DMS 273 treated with DMSO at 0.1 percent for 48 hours (cell line): ENCODE data around the gene HDAC5.
"Not testable (repeated sequence)": the region's sequence is repeated elsewhere in the genome, so short reads cannot be mapped to it uniquely, and the experiment has no call there.

Source experiments
- DNase-seq: peaks from one replicate; lab custom pipeline; 2025; lab: John Stamatoyannopoulos, UW

The HDAC5 gene

DNA sequence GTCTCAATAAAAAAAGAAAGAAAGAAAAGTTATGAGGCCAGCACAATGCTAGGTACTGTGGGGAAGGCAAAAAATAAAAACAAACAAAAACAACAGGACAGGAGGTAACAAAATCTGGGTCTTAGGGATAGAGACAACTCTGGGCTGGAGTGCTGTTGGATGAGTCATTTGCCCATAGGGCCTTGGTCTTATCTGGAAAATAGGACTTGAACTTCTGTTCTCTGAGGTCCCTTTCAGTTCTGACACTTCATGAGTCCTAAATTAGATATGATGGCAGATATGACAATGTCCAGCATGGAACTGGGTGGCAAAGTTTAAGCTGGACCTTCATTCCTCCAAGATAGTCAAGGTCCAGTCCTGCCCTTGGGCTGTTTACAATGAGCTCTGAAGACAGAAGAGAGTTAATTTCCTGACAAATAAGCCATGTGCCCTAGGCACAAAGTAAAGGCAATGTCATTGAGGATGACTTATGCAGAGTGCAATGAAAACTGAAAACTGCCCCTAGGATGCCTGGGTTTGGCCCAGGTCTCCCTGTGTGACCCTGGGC is 8.9 kb upstream of the HDAC5 start:
- no peak for DNase-seq

DNA sequence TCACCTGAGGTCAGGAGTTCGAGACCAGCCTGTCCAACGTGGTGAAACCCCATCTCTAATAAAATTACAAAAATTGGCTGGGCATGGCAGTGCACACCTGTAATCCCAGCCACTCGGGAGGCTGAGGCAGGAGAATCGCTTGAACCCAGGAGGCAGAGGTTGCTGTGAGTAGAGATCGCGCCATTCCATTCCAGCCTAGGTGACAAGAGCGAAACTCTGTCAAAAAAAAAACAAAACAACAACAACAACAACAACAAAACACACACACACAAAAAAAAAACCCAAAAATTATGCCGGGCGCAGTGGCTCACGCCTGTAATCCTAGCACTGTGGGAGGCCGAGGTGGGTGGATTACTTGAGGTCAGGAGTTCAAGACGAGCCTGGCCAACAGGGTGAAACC is 7.9 kb upstream of the HDAC5 start:
- DNase-seq = not testable (repeated sequence)

DNA sequence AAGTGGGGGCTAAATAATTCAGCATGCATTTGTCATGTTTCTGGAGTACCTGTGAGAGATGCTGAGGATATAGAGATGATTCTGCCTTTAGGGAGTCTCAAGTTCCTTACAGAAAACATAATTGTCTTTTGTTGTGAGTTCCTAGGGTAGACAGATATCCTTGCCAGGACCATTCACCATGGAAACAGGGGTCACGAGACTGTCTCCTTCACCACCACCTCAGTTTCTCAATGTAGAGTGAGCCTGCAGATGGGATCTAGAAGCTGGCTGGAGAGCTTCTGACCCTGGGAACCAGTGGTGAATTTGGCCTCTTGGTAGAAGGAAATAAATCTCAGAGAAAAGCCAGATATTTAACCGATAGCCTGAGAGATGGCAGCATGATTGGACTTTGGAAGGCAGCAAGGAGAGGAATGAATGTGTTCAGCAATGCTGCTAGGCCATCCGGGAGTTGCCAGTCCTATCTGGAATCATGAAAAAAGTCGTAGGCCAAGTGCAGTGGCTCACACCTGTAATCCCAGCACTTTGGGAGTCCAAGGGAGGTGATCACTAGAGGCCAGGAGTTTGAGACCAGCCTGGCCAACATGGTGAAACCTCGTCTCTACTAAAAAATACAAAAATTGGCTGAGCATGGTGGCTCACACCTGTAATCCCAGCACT is 7.4 kb upstream of the HDAC5 start:
- DNase-seq = no peak

DNA sequence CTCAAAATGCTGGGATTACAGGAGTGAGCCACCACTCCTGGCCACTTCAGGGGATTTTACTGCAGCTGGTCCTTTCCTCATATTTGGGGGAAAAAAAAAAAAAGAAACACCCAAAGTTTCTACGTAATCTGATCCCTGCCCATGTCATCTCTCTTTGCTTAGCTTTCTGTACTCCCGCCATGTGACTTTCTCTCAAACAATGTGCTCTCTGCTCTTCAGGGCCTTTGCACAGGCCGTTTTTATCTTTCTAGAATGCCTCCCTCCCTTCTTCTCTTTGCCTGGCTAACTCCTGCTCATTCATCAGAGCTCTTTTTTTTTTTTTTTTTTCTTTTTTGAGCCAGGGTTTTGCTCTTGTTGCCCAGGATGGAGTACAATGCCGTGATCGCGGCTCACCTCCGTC is 4.9 kb upstream of the HDAC5 start:
- no peak for DNase-seq

DNA sequence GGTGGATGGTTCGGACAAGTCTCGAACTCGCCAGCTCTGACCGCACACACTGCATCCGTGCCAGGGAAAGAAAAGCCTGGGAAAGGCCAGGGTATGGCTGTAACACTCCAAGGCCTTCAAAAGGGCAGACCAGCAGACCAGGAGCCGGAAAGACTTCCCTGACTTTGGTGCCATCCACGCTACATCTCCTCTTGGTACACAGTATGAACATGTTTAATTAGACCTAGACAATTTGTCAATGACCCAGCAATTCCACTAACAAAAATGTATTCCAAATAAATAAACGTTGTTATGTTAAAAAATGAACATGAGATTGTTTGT is 637 bp upstream of the HDAC5 start:
- DNase-seq = no peak

DNA sequence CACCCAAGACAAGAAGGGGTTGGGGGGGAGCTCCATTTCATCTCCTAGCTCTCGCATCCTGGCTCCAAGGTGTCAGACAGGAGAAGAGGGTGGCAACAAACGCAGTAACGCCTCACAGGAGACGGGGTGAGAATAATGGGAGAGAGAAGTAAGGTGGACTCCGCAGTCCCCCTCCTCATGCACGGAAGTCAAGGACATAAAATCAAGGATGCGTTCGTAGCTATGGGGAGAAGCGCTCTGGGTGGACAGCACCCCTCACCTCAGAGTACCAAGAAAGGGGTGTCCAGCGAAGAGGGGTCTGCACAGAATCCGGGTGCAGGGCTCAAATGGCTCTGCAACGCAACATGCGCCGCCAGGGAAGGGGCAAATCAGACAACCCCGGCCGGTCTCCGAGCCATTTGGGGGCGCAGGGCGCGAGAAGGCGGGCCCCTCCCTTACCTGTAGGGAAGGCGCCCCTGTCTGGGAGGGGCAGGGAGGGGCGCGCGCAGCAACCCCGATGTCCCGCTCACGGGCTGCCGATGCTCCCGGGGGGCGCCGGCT is 555 bp downstream of the HDAC5 start:
- DNase-seq = no peak

DNA sequence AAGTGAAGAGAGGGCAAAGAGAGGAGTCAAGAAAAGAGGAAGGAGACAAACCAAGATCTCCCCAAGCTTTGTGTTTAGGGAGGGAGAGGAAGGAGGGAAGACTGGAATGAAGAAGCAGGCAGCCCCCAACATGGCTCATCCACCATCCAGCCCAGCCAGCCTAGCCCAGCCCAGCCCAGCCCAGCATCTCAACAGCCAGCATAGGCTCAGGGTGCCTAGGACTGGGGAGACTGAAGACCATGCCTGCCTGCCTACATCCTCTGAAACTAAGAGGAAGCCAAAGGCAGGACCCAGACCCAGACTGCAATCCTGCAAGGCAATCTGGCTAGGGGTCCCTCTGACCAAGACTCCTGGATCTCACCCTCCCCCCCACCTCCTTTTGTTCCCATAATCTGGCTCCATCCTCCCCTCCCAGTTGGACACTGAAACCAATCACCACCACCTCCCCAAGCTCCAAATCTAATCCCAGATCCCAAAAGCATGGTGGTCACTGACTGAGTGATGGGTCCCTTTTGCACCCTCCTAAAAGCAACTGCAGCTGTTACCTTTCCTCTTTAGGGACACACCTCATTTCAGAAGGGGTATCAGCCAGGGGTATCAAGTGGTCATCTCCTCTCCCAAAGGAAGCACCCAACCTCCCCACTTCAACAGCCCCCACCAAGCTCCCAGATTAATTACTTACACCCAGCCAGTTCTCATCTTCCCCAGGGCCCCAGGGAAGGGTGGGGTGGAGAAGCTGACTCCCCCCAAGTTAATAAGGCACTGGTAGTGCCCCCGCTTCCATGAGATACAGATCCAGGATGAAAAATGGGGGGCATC is 1.2 kb downstream of the HDAC5 start:
- DNase-seq = no peak

DNA sequence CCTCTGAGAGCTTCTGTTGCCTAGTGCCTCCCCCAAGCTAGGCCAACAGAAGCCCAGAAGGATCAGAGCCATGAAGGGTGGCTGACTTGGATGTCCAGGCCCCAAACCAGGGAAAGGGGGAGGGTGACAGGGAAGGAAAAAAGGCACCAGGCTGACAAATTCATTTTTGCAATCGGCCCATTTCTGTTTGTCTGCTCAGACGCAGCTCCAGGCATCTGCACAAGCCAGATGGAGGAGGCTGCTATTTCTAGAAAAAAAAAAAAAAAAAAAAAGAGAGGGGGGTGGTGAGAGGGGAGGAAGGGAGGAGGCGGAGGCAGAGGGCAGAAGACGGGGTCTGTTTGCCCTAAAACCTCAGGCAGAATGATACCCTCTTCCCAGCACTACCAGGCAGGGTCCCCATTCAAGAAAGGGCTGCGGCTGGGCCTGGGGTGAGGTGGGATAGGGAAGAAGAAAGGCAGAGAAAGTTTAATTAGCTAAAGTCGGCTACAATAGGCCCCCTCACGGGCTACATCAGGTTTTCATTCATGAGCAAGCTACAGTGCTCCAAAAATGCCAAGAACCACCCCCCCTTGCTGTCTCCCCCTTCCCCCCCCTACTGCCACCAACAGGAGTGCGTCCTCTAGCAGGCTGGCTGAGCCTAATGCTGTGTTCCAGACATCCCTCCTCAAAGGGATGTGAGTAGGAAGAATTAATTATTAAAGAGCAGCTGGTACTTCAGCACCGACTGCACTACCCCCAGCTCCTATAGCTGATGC is 2.4 kb downstream of the HDAC5 start:
- DNase-seq = no peak

DNA sequence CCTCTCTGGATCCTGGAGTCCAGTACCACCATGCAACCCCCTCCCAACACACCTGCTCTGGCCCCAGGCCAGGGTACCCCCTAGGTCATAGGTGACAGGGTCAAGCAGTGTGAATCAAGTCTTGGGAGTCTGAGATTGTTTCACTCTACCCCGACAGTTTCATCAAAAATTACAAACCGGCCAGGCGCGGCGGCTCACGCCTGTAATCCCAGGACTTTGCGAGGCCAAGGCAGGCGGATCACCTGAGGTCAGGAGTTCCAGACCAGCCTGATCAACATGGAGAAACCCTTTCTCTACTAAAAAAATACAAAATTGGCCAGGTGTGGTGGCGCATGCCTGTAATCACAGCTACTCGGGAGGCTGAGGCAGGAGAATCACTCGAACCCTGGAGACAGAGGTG is 3.2 kb downstream of the HDAC5 start:
- not testable (repeated sequence) for DNase-seq

DNA sequence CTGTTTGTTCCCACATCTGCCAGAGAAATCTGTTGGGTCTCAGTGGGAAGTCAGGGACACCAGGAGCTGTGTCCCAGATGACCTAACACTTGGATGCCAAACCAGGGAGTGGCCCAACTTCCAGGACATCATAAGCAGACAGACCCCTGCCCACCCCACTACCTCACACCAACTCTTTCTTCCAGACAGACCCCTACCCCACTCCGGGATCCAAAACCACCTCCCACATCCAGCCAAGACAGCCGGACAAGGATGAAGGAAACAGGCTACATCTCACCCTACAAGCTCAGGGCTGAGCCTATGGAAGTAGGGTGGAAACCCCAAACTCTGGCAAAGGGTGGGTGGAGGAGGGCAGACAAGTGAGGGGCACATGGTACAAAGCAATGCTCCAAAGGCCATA is 3.6 kb downstream of the HDAC5 start:
- DNase-seq = no peak

DNA sequence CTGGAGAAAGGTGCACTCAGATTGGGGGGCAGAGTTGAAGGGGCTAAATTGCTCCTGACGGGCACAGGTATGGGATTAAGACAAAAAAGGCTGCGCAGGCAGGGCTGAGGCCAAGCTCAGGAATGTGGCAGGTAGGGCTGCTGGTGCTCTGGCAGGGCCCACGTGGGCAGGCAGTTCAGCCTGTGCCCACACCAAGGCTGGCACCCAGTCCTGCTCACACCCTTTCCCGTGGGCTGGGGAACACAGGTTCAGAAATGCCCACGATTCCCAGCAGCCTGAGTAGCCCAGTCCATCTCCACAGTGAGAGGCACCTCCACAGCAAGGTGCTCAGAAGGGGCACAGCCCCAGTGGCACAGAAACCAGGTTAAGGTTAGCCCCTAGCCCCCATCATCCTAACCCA is 4.4 kb downstream of the HDAC5 start:
- DNase-seq = no peak

DNA sequence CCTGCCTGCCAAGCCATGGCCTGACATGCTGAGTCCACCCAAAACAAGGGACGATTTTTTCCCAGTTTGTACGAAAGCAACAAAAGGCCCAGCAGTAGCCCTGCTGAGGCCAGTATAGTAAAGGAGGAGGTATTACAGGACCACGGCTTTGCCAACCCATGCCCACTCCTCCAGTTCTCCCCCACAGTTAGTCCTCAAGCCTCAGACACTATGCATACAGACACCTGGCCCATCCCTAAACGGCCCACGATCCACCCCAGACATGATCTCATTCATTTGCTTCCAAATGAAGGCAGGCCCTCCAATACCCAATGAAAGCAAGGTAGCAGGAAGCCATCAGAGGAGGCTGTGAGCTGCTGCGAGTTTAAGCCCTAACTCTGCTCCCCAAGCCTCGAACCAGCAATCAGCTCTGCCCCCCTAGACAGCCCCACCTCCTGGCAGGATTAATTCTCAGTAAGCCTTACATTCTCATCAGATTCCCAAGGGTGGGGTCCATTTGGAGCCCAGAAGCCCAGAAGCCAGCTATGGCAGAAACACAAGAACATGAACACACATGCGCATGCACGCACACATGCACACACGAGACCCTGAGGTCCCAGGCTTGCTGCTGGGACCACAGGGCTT is 4.9 kb downstream of the HDAC5 start:
- DNase-seq = no peak

DNA sequence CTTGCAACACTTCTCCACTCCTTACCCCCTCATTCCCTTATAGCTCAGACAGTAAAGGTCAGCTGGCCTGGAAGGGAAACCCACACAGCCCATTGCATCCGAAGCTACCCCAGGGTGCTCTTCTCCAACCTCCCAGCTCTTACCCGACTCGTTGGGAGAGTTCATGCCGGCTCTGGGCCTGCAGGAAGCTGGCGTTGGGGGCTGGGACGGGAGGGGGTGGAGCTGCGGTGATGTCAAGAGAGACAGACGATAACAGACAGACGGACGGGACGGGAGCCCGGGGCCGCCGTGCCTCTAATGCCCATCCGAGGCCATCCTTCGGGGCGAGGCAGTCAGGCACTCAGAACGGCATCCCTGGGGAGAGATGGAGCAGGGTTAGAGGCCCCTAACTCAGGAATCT is 6.1 kb downstream of the HDAC5 start:
- DNase-seq = no peak

DNA sequence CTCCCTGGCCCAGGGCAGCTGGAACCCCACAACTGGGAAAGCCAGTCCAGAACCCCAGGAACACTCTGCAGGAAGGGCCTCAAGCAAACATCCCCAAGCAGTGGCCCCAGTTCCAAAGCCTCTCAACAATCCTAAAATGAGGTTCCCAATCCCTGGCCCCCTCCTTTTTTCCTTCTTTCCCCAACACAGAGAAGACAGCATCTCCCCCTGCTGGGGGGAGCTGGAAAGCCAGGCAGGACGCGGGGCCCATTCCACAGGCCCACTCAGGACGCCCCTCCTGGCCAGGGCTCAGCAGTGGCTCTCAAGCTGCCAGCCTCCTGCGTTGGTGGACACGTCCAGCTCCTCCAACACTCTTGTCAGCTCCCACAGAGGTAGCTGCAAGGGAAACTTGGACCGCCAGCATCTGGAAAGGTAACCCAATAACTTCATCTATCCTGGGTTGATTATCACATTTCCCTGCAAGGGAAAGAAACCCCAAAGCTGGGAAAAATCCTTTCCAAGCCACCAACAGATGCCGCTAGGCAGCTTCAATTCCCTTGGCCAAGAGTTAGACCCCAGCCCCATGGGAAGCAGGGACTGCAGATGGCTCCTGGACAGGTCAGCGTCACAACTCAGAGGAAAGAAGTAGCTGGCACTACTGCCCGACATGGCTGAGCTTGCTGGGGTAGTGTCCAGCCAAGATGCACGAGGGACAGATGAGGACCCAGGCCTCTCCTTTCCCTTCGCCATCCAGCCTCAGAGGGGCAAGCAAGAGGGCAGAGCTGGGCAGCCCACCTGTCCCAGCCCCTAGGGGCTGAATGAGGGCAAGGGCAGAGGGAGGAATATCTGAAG is 7.6 kb downstream of the HDAC5 start:
- DNase-seq = no peak

DNA sequence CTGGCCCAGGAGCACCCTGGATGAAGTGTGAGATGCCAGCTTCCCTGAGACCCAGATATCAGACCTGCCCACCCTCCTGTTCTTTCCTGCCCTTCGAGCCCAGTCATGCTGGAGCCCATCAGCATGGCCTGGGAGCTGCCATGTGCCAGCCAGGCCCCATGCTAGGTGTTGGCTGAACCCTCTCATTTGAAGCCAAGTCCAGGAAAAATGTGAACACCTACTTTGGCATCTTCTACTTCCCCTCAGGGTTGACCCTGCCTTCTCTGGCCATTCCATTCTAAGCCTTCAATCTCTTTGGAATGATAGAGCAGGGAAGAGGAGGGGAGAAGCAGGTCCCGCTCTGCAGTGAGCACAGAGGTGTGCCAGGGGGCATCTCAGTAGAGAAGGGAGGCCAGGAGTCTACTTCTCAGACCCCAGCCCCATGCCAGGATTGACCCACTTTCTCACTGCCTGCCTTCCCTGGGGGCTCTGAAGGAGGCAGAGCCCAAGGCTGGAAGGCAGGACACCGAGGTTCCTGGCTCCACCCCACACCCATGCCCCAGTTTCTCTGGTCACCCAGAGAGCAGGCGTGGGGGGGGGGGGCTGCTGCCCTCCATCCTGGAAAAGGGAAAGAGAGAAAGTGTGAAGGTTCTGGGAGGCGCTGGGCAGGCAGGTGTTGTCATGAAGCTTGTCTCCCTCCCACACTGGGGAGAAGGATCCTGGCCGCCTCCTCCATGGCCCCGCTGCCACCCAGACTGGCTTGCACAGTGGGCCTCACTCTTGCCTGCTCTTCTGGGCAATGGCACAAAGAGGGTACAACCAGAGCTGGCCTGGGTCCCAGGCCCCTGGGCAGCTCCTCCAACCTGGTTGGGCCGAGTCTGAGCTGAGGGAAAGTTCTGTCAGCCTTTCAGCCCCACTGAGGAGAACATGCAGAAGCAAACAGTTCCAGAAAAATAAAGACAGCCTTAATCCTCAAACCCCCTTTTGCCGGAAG is 9.3 kb downstream of the HDAC5 start:
- no peak for DNase-seq

DNA sequence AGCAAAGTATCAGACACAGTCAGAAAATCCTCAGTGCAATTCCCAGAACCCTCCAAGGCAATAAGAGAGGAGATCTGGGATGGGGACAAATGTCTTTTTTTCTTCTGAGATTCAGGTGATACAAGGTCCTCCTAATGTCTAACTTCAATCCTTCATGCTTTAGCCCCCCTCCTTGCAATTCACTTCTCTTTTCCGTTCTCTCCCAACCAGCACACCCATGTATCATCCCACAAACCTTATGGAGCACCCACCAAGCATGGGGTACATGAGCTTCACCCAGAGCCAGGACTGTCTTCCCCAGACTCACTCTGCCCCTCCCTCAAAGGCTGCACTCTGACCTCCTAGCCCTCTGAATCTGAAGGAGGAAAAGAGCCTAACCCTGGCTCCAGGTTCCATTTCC is 10.1 kb downstream of the HDAC5 start:
- no peak for DNase-seq

DNA sequence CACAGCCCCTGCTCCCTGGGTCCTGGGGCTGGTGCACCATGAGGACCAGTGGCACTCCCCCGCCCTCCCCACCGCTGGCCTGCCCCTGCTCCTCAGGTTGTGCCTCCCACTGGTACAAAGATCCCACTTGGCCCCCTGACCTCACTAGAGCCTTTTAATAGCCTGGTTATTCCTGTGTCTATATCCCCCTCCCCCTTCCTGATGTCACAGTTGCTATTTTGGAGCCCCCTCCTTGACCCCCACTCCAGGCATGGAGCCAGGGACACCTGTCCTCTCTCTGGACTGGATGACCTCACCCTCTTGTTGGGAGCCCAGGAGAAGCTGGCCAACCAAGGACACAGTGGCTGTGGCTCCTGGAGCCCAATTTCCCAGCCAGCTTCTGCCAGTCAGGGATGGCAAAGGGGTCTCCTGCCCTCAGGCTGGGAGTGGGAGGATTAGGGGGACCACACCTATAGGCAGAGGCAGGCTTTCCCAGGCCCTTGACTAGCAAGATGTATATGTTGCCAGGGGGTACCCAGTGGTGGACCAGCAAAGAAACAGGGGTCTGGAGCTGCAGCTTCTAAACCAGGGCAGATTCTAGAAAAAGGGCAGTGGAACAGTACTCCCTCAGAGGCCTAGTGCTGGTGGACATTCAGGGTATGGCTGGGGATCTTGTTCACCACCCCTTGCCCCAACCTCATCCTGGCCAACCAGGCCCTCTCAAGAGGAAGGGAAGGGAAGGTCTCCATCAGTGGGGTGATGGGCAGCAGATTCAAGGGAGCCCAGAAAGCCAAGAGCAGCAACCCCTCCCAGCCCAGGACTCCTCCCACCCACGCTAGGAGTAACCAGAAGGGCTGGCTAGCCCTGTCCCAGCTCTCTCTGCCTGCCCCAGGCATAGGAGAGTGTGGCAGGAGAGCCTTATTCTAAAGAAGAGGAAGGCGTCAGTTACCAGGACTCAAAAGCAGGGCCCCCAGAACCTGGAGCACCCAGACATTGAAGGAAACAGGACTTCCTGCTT is 10.9 kb downstream of the HDAC5 start:
- DNase-seq = no peak

DNA sequence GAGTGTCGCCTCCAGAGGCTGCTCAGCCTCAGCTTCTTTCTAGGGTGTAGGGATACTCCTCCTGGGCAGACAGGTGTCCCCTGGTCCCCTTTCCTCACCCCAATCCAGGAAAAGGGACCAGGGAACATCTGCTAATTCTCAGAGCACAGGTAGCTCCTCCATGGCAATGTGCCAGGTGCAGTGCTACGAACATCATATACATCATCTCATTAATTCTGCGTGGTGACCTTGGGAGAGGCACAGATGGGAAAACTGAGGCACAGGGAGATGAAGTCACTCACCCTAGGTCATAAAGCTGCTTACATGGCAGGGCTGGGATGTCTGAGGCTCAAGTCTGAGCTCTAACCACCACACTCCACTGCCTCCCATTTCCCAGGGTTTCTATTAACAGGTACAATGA is 11.7 kb downstream of the HDAC5 start:
- DNase-seq = no peak
